Gastrocnemius medialis (tissue), 4 donors: Measurements from ENCODE around the gene HIRA.

Experiments
- POLR2A ChIP-seq, 2 donors: fragments of 450-650 bp; IDR thresholded peaks; one replicate each; pipeline ENCODE4 v1.6.1; 2017; ENCODE audit warnings: antibody characterized with exemption in 2 of 2, mild to moderate bottlenecking in 2 of 2, moderate library complexity in 2 of 2
- TF ChIP-seq, protein P1 (sequence below), 5 experiments: fragments of 450-650 bp in 3 of 5; fragments of 200-600 bp in 2 of 5; sonication (generic) in 2 of 5; IDR thresholded peaks in 4 of 5; conservative IDR thresholded peaks in 1 of 5; 1 replicate in 4 of 5; 2 replicates in 1 of 5; pipeline ENCODE4 v1.5.1; 2016 to 2019; ENCODE audit warnings: antibody characterized with exemption in 5 of 5, mild to moderate bottlenecking in 3 of 5, moderate library complexity in 3 of 5

DNA sequence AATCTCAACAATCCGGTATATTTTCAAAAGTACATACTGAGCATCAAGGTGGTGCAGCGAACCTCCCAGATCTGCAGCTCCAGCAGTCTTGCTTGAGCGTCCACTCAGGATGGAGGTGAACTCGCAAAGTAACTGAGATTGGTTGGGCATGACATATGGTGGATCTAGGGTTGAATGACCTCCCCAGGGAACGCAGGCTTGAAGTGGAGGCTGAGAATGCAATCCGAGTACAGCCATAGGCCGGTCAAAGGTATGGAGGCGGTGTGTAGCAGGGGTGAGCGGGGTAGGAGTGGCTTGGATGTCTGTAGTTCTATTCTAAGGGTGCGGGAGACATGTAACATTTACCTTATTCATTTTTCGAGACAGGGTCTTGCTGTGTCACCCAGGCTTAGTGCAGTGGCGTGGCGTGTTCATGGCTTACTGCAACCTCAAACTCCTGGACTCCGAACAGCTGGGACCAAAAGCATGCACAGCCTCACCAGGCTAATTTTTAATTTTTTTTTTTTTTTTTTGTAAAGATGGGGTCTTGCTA is 16.6 kb upstream of the HIRA start:
- TF ChIP-seq, protein P1, sequence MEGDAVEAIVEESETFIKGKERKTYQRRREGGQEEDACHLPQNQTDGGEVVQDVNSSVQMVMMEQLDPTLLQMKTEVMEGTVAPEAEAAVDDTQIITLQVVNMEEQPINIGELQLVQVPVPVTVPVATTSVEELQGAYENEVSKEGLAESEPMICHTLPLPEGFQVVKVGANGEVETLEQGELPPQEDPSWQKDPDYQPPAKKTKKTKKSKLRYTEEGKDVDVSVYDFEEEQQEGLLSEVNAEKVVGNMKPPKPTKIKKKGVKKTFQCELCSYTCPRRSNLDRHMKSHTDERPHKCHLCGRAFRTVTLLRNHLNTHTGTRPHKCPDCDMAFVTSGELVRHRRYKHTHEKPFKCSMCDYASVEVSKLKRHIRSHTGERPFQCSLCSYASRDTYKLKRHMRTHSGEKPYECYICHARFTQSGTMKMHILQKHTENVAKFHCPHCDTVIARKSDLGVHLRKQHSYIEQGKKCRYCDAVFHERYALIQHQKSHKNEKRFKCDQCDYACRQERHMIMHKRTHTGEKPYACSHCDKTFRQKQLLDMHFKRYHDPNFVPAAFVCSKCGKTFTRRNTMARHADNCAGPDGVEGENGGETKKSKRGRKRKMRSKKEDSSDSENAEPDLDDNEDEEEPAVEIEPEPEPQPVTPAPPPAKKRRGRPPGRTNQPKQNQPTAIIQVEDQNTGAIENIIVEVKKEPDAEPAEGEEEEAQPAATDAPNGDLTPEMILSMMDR (IDR thresholded peaks at IDR 0.05 in 4 of 5, conservative IDR thresholded peaks at IDR 0.05 in 1 of 5) = no peak
- TF ChIP-seq POLR2A (IDR thresholded peaks at IDR 0.05) = no peak
